ENCODE results near the gene SLC4A7. TPM values are rescaled to one million over a fixed set of nuclear protein-coding genes. Genes with fewer than 3 reads are reported as not detected.

SLC4A7 gene
- total and polyA plus RNA-seq, 2 donors (not counting 1 experiment from before 2014, with no cell fraction given): 9.4 to 46.9 TPM

DNA sequence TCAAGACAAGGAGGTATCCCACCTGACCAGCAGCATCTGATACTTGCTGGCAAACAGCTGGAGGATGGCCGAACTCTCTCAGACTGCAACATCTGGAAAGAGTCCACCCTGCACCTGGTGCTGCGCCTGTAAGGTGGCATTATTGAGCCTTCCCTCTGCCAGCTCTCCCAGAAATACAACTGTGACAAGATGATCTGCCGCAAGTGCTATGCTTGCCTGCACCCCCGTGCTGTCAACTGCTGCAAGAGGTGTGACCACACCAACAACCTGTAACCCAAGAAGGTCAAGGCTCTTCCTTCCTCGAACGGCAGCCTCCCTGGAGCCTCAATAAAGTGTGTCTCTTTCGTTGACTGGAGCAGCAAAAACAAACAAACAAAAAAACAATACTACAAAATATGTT lies 2.2 kb upstream of the SLC4A7 start:
- Histone ChIP-seq H3K9me3 (ENCODE audit: control extremely low read depth in 1 of 3, control insufficient read depth in 2 of 3, insufficient read depth in 1 of 3, low read length in 2 of 3) (no peaks in the 10 kb centered on the region), H4K20me1 (ENCODE audit: control insufficient read depth, insufficient read depth, low read length, poor library complexity, severe bottlenecking) (no peaks in the 10 kb centered on the region), H3K4me2 (replicated peaks; ENCODE audit: low read depth, low read length, poor library complexity, severe bottlenecking) (no peak overlapping the region), H3K4me3 (ENCODE audit: control extremely low read depth in 1 of 5, extremely low read depth in 1 of 5, insufficient read depth in 1 of 5, low read depth in 2 of 5, low read length in 4 of 5) (no peak overlapping the region), H3K4me1 (ENCODE audit: control insufficient read depth in 2 of 2, insufficient read depth in 2 of 2, low read length in 2 of 2) (peaks cover 14 to 23% of the 10 kb centered on the region in 2 donors), H3K9ac (ENCODE audit: low read length) (no peak overlapping the region), H3K27me3 (replicated peaks in 1 of 4; ENCODE audit: control extremely low read depth in 1 of 4, control insufficient read depth in 3 of 4, insufficient read depth in 4 of 4, low read length in 3 of 4) (no peaks in the 10 kb centered on the region), H3K36me3 (replicated peaks in 1 of 2; ENCODE audit: control extremely low read depth in 1 of 2, control insufficient read depth in 1 of 2, extremely low read depth in 1 of 2, insufficient read depth in 2 of 2, low read length in 1 of 2) (no peaks in the 10 kb centered on the region), H3K79me2 (ENCODE audit: control insufficient read depth, insufficient read depth, low read length) (peaks cover 29% of the 10 kb centered on the region), H3K27ac (ENCODE audit: low read length in 2 of 2) (no peak overlapping the region), H2AFZ (ENCODE audit: insufficient read depth, low read depth, low read length, poor library complexity, severe bottlenecking) (no peak overlapping the region)
- Mint-ChIP-seq H3K27me3 (no peaks in the 10 kb centered on the region), H3K27ac (no peak overlapping the region), H3K9me3 (ENCODE audit: insufficient read depth) (no peaks in the 10 kb centered on the region), H3K4me3 (no peak overlapping the region), H3K4me1 (peaks cover 17% of the 10 kb centered on the region)
- ChIA-PET CTCF (interaction anchor here (3.4 kb wide), 1 partner anchor 13 kb away, joined by 18 read pairs; no protein-coding TSS in a partner anchor), POLR2A (interaction anchor here (0.6 kb wide), 1 partner anchor 30 kb away, joined by 3 read pairs; no protein-coding TSS in a partner anchor)
- intact Hi-C loops (cut with micrococcal nuclease): loop anchor here (10.0 kb wide), 1 partner anchor 1702 kb away; the partner anchor contains the start of gene NGLY1
- TF ChIP-seq EZH2 (IDR thresholded peaks at IDR 0.05; ENCODE audit: borderline replicate concordance, insufficient read depth, low read depth, low read length, poor library complexity, severe bottlenecking): no peak
- TF ChIP-seq, protein P1, sequence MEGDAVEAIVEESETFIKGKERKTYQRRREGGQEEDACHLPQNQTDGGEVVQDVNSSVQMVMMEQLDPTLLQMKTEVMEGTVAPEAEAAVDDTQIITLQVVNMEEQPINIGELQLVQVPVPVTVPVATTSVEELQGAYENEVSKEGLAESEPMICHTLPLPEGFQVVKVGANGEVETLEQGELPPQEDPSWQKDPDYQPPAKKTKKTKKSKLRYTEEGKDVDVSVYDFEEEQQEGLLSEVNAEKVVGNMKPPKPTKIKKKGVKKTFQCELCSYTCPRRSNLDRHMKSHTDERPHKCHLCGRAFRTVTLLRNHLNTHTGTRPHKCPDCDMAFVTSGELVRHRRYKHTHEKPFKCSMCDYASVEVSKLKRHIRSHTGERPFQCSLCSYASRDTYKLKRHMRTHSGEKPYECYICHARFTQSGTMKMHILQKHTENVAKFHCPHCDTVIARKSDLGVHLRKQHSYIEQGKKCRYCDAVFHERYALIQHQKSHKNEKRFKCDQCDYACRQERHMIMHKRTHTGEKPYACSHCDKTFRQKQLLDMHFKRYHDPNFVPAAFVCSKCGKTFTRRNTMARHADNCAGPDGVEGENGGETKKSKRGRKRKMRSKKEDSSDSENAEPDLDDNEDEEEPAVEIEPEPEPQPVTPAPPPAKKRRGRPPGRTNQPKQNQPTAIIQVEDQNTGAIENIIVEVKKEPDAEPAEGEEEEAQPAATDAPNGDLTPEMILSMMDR (IDR thresholded peaks at IDR 0.05): no peak
- WGBS (ENCODE audit: insufficient coverage): 93% methylated on average over 4 of the region's 7 CpGs
- DNase-seq (no peak), ATAC-seq (ENCODE audit: low read depth) (no peak)

DNA sequence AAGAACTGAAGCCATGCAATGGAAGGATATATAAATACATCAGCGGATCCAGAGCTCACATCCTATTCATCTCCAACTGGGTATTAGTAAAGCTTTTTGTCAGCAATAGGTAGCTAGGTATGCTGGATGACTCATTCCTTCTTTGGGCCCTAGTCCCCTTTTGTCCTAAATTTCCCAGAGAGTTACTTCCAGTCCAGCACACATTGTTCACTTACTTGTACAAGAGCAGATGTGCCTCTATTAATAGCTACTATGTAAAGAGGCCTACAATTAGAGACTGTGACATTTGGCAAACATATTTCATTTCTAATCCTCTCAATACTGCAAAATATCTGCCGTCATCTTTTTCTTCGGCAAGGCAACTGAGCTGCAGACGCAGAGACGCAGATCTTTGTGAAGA lies 1.7 kb upstream of the SLC4A7 start:
- Mint-ChIP-seq H3K4me3 (peak overlapping the region; percentile 34), H3K27me3 (no peaks in the 10 kb centered on the region), H3K9me3 (ENCODE audit: insufficient read depth) (no peaks in the 10 kb centered on the region), H3K27ac (no peak overlapping the region), H3K4me1 (peaks cover 22% of the 10 kb centered on the region)
- H2AFZ ChIP-seq (ENCODE audit: insufficient read depth, low read depth, low read length, poor library complexity, severe bottlenecking): no peak overlapping the region
- intact Hi-C loops (cut with micrococcal nuclease): loop anchor here (2.0 to 10.0 kb wide), 3 partner anchors 19 to 1701 kb away; partner anchors contain the start of gene NGLY1
- TF ChIP-seq, protein P1 (IDR thresholded peaks at IDR 0.05): no peak
- no peak for TF ChIP-seq EZH2 (IDR thresholded peaks at IDR 0.05; ENCODE audit: borderline replicate concordance, insufficient read depth, low read depth, low read length, poor library complexity, severe bottlenecking)
- no peak for ATAC-seq (ENCODE audit: low read depth)
- no peaks in the 10 kb centered on the region for H3K27me3 ChIP-seq (replicated peaks in 1 of 4; ENCODE audit: control extremely low read depth in 1 of 4, control insufficient read depth in 3 of 4, insufficient read depth in 4 of 4, low read length in 3 of 4)
- peaks cover 33% of the 10 kb centered on the region for H3K79me2 ChIP-seq (ENCODE audit: control insufficient read depth, insufficient read depth, low read length)
- H3K4me2 ChIP-seq (replicated peaks; ENCODE audit: low read depth, low read length, poor library complexity, severe bottlenecking): no peak overlapping the region
- DNase-seq: no peak
- 93% methylated on average over 4 of the region's 5 CpGs for WGBS (ENCODE audit: insufficient coverage)
- H4K20me1 ChIP-seq (ENCODE audit: control insufficient read depth, insufficient read depth, low read length, poor library complexity, severe bottlenecking): no peaks in the 10 kb centered on the region
- ChIA-PET CTCF (interaction anchor here (3.4 kb wide), 1 partner anchor 12 kb away, joined by 18 read pairs; no protein-coding TSS in a partner anchor), POLR2A (interaction anchor here (0.6 kb wide), 1 partner anchor 31 kb away, joined by 3 read pairs; no protein-coding TSS in a partner anchor)
- H3K36me3 ChIP-seq (replicated peaks in 1 of 2; ENCODE audit: control extremely low read depth in 1 of 2, control insufficient read depth in 1 of 2, extremely low read depth in 1 of 2, insufficient read depth in 2 of 2, low read length in 1 of 2): no peaks in the 10 kb centered on the region
- H3K9me3 ChIP-seq (ENCODE audit: control extremely low read depth in 1 of 3, control insufficient read depth in 2 of 3, insufficient read depth in 1 of 3, low read length in 2 of 3): no peaks in the 10 kb centered on the region
- no peak overlapping the region for H3K9ac ChIP-seq (ENCODE audit: low read length)
- peaks cover 18 to 28% of the 10 kb centered on the region in 2 donors for H3K4me1 ChIP-seq (ENCODE audit: control insufficient read depth in 2 of 2, insufficient read depth in 2 of 2, low read length in 2 of 2)
- H3K4me3 ChIP-seq (ENCODE audit: control extremely low read depth in 1 of 5, extremely low read depth in 1 of 5, insufficient read depth in 1 of 5, low read depth in 2 of 5, low read length in 4 of 5): no peak overlapping the region
- no peak overlapping the region for H3K27ac ChIP-seq (ENCODE audit: low read length in 2 of 2)
